Measurements from ENCODE around the gene KCTD8.

Gene KCTD8
- total RNA-seq, result 0 reads per million in 2 donors

DNA sequence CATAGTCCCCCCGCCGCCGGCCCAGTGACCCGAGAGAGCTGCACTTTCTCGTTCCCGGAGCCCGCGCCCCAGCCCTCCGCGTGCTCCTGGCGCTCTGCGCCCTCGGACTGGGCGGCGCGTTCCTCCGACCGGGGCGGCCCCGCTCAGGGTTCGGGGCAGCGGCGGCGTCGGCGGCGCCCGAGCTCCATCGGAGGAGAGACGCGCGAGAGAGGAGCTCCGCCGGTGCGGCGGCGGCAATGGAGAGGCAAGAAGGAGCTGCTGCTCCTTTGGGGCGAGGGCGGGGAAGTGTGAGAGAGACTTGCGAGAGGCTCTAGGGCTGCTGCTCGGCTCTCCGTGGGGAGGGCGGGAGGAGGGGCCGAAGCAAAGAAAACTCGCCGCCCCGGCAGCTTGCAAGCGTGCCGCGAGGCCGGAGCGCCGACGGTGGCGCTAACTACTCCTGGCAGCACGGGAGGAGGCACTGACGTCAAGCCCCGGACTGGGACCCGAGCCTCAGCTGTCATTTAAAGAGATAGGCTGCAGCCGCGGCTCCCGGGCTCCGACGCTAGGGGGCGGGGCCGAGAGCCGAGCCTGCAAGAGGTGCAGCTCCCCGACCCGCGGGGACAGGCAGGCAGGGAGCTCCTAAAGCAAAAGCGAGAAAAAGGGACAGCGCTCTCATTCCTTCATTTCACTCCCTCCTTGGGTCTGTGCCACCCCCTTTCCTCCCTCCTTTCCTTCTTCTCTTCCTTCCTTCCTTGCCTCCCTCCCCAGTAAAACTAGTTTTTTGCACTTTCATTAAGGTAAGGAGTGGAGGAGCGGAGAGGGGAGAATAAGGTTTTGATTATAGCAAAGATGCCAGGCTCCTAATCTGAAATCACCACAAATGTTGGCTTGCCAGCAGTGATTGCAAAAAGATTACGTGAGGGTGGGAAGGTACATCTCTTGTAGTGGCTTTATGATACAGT lies at the start of gene KCTD8:
Gene KCTD8, minus strand, starts transcription at position 289 of the 941 bp plus-strand sequence.
- no peak for DNase-seq

GRCh38 chr4:44494810-44495701 lies 46.4 kb upstream of the KCTD8 start:
- no peak for DNase-seq

DNA sequence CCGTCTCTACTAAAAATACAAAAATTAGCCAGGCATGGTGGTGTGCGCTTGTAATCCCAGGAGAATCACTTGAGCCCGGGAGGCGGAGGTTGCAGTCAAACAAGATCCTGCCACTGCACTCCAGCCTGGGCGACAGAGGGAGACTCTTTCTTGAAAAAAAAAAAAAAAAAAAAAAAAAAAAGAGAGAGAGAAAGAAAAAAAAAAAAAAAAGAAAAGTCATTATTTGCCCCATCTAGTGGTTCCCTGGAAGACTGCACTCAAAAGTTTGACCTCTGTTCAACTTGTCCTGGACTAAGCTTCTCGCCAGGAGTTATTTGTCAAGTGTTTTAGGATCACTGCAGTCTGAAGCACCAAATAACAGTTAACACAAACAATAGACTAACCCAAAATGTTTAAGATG lies 45.3 kb upstream of the KCTD8 start:
- no peak for DNase-seq

DNA sequence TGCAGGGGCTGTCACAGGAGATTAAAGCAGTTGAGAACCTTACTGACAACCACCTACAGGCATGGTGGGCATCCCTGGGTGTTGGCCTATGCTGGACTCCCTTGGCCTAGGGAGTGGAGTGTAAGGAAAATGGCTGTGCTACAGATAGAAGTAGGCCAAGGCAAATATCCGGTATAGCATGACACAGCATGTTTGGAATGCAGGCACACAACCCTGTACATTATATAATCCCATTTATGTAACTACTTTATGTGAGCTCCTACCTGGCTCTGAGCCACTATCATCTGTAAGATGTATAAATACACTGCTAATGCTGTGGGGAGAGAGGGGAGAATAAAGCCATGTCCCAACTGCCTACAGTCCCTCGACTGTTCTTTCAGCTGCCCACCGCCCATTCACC lies 38.7 kb upstream of the KCTD8 start:
- no peak for DNase-seq

- no peak for DNase-seq
Measured at GRCh38 chr4:44479731-44480130, 31.1 kb upstream of the KCTD8 start.

DNA sequence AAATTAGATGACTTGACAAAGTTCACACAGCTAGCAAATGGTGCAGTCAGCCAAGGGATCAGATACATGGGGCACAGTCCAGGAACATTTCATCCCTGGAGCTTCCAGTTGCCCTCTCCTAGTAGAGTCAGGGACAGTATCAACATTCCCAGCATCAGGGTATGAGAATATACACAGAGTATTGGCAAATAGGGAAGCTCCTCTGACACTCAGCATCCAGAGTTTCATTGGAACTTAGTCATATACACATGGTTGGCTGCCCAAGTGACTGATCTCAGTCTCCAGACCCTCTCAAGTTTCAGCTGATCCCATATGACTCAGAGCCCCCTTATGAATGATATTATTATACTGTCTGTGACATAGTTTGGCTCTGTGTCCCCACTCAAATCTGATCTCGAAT lies 13.7 kb upstream of the KCTD8 start:
- DNase-seq, result no peak

DNA sequence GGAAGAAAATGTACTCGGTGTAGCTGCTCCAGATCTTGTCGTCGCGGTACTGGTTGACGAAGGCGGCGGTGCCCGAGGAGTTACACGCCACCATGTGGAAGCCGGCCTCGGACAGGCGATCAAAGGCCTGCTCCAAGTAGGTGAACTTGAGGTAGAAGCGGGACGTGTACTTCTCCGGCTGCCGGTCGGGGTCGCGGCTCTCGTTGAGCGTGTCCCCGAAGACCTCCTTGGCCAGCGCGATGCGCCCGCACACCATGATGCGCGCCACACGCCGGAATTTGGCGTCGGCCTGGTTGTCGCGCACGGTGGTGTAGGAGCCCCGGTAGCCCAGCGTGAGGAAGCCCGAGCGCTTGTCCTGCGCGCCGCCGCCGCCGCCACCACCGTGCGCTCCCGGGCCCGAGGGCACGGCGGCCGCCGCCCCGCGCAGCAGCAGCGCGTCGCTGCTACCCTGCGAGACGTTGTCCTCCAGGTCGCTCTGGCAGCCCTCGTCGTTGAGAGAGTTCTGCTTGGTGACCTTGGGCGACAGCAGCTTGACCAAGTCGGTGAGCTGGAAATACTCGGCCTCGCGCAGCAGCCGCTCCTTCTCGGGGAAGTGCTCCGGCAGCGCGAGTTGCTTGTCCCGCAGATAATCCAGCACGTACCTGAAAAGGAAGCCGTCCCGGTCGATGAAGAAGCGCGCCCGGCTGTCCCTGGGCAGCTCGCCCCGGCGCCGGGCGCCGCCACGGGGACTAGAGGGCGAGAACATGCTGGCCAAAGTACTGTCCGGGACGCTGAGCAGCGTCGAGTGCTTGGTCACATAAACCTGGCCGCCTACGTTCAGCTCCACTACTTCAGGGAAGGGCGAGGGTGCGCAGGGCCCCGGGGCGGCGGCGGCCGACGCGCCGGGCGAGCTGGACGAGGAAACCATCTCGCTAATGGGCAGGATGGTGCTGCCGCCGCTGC lies 775 bp downstream of the KCTD8 start:
- no peak for DNase-seq

DNA sequence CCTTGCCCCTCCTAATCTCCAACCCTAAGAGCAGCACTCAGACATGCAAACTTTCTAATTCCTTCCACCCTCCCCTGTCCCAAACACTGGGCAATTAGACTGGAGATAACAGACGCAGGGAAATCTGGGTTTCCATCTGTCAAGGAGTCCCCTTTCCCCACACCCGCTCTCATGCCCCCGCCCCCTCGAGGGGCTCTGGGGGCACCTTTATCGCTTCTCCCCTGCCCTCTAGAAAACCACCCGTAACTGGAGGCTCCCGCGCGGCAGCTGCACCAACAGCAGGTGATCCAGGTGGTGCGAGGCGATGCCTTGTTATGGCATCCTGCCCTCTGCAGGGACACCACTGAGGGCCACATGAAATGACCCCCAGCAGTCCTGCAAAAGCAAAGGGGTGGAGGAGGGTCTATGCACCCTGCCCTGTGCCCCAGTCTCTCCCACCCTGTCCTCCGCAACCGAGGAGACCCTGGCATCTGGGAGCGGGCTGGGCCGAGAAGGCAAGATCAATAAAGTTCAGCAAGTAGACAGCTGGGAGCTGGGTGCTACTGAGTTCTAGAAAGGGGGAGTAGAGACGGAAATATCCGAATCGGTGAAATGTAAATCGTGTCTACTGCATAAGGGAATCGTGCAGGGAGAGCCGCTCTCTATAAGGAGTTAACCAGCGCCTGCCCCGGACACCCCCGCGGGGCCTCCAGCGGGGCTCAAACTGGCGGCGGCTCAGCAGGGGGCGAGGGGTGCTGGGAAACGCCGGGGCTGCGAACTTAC lies 1.6 kb downstream of the KCTD8 start:
- no peak for DNase-seq

GRCh38 chr4:44446191-44446590 lies 2.4 kb downstream of the KCTD8 start:
- DNase-seq, result no peak

- DNase-seq, result no peak
Measured at GRCh38 chr4:44438687-44439086, 9.9 kb downstream of the KCTD8 start.

DNA sequence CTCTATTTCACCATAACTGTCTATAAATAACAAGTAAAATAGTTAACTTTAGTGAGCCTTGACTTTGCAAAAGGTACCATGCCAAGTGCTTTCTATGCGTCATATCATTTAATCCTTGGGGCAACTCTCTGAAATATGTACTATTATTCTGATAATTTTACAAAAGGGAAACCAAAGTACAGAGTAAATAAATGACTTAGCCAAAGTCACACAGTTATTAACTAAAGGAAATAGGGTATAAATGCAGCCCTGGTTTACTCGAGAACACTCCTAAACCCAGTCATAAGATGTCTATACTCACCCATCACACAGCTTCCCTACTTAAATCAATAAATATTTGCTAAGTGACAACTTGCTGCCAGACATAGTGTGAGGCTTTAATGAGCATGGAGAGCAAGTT lies 14.4 kb downstream of the KCTD8 start:
- DNase-seq, result no peak

GRCh38 chr4:44425614-44426208 lies 22.9 kb downstream of the KCTD8 start:
- no peak for DNase-seq

- DNase-seq, result no peak
Measured at GRCh38 chr4:44422912-44423311, 25.7 kb downstream of the KCTD8 start.

- DNase-seq, result no peak
Measured at GRCh38 chr4:44421330-44422065, 27.1 kb downstream of the KCTD8 start.

- DNase-seq, result no peak
Measured at GRCh38 chr4:44415251-44415650, 33.4 kb downstream of the KCTD8 start.

- no peak for DNase-seq
Measured at GRCh38 chr4:44368413-44369167, 80.0 kb downstream of the KCTD8 start.

DNA sequence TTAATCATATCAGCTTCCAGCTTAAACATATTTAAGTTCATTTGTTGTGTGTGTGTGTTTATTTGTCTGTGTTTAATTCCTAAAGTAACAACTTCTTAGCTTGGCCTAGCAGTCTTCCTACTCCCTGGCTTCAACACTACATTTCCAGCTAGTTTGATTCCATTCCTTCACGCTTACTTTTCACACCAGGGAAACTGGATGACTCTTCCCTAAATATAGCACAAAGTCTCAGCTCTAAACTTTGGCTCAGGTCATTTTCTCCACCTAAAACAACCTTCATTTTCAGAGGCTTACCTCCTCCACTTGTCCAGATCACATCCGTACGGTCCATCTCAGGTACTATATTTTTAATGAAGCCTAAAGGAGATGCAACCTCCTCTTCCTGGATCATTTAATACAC lies 94.4 kb downstream of the KCTD8 start:
- DNase-seq, result no peak

DNA sequence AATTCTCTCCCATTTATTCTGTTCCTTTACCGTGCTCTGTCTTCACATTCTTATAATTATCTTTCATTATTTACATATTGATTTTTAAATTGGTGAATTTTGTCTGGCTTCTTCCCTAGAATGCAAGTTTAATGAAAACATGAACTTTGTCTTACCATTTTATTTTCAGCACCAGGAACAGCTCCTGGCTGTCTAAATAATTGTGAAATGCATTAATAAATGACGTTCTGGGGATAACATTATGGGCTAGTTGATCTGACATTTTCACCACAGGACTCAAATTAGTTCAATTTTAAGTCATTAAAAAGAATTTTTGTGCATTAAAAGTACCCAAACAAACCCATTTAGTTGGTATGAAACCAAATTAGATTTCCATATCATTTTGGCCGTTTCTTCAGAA lies 97.5 kb downstream of the KCTD8 start:
- DNase-seq, result no peak

GRCh38 chr4:44342800-44343199 lies 105.8 kb downstream of the KCTD8 start:
- no peak for DNase-seq

DNA sequence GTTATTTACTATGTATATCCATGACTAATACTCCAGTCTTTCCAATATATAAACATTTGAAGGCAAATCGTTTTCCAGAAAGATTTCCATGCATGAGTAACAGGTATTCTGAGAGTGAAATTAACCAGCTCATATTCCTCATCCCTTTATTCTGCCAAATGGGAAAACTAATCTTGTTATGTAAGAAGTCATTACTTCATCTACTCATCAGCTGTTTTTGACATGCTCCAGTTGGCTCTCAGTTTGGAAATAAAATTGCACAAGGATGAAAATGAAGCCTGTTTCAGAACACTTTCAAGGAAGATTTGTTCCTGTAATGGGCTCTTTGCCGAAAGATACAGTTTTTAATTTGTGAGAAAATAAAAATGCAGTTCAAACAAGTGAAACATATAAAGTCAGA lies 121.9 kb downstream of the KCTD8 start:
- no peak for DNase-seq

Data from T-helper 9 cell (primary cell).